GM13976 (cell line): Measurements from ENCODE around the gene APLNR.

Experiments used
- DNase-seq: peaks from one replicate; pipeline ENCODE4 v3.0.0; 2012; ENCODE audit warnings: low spot score
- in situ Hi-C: fragments of 300-500 bp; cut with MboI; formaldehyde crosslinking; loops from one replicate; pipeline ENCODE4 v1.12.0; 2022; ENCODE audit warnings: low sequenced_read_pairs, mixed read lengths, inconsistent platforms; ENCODE audit not compliant: unreplicated experiment
- TF ChIP-seq, protein P1 (sequence below): IDR thresholded peaks from 2 replicates; pipeline ENCODE4 v1.5.1; 2012; ENCODE audit warnings: borderline replicate concordance, mild to moderate bottlenecking; ENCODE audit not compliant: insufficient read depth; ENCODE audit errors: extremely low read depth, missing control alignments, control extremely low read depth

The APLNR gene

DNA sequence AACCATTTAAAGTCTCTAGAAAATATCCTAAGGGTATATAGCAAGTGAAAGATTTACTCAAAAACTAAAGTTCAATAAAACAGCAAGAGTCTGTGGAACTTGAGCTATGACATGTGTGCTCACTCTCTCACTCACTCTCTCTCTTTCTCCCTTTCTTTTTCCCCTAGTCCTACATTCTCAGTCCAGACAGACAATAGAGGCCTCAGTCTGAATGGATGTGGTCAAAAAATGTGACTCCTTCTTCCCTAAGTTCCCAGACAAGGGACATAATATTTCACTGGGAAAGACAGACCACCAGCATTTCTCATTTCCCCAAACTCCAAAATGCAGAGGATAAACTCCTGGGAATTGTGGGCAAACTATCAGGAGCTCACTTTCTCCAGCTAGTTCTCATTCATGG, 17.6 kb upstream of the APLNR start:
- TF ChIP-seq, protein P1, sequence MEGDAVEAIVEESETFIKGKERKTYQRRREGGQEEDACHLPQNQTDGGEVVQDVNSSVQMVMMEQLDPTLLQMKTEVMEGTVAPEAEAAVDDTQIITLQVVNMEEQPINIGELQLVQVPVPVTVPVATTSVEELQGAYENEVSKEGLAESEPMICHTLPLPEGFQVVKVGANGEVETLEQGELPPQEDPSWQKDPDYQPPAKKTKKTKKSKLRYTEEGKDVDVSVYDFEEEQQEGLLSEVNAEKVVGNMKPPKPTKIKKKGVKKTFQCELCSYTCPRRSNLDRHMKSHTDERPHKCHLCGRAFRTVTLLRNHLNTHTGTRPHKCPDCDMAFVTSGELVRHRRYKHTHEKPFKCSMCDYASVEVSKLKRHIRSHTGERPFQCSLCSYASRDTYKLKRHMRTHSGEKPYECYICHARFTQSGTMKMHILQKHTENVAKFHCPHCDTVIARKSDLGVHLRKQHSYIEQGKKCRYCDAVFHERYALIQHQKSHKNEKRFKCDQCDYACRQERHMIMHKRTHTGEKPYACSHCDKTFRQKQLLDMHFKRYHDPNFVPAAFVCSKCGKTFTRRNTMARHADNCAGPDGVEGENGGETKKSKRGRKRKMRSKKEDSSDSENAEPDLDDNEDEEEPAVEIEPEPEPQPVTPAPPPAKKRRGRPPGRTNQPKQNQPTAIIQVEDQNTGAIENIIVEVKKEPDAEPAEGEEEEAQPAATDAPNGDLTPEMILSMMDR, result no peak
- in situ Hi-C loops, result loop anchor here (10.0 kb wide), 1 partner anchor 410 kb away; no protein-coding TSS in a partner anchor
- DNase-seq, result no peak

DNA sequence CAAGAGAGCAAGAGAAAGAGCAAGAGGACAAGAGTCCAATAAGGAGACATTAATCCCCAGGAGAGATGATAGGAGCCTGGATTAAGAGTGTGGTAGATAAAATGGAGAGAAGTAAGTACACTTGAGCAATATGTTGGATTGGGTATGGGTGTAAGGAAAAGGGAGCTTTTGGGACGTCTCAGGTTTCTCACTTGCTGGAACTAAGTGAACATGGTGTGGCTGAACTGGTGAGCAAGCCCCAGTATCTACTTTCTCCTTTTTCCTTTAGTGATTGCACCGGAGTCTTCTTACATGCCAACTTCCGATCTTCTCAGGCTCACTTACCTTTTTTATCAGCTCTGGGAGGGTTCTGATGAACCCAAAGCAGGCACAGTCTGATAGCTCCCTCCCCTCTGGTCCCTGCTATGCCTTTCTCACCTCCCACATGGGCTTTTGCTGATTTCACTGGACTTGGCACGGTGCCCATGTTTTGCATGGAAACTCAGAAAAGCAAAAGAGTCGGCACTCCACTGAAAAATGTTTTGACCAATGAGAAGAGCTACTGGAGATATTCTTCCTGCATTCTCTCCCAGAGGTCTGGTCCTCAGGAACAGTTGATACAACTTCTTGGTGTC, 14.5 kb upstream of the APLNR start:
- TF ChIP-seq, protein P1, result no peak
- in situ Hi-C loops, result loop anchor here (10.0 kb wide), 1 partner anchor 407 kb away; no protein-coding TSS in a partner anchor
- DNase-seq, result no peak

DNA sequence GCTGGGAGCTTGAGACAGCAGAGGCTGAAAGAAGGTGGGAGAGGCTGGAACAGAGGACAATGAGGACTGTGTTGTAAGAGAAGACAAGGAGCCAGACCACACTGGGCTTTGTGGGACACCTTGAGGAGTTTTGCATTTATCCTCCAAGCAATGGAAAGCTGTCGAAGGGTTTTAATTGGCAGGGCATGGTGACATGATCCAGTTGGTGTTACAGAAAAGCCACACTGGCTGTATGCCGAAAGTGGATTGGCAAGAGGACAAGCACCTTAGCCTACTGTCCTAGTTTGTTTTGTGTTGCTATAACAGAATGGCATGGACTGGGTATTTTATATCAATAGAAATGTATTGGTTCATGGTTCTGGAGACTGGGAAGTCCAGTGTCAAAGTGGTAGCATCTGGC, 14.0 kb upstream of the APLNR start:
- in situ Hi-C loops, result loop anchor here (10.0 kb wide), 1 partner anchor 406 kb away; no protein-coding TSS in a partner anchor

DNA sequence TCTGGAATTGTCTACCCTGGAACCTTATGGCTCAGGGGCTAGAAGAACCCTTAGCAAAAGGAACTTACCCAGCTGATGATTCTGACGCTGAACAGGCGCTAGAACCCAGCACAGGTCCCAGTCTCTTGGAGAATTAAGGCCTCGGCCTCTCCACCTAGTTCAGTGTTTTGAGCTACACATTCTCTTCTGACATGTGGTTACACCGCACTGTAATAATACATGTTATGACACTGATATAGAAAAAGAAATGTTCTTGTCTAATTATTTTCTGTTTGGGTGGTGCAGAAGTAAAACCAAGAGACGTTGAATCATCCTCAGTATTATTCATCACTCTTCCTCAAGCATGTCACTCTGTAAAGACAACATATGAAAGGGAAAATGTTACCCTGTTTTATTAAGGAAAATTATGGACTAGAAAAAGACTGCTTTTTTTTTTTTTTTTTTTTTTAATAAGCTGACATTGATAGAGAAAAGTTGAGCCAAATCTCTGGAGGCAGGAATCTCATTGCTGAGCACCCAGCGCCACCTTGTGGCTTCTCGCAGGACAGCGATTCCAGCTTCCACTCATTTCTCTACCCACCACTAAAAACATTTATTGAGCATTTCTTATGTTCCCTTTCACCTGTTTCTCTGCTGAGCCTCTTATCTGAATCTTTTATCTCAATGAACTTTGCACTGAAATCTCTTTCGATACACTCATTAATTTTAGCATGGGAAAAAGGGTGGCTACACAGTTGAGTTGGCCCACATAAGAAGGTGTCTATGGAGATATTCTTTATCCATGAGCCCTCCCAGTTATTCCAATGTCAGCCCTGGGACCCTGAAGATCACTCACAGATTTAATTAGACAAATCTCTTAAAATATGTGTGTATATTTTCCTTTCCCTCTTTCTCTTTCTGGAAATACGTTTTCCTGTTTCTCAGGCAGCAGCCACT, 12.6 kb upstream of the APLNR start:
- peak; percentile 57 for DNase-seq
- in situ Hi-C loops, result loop anchor here (10.0 to 25.0 kb wide), 2 partner anchors 137 to 405 kb away; no protein-coding TSS in a partner anchor
- TF ChIP-seq, protein P1, result peak; percentile 87

More for the DNA sequence above, 14.0 kb upstream of the APLNR start:
- TF ChIP-seq, protein P1, result no peak
- no peak for DNase-seq

DNA sequence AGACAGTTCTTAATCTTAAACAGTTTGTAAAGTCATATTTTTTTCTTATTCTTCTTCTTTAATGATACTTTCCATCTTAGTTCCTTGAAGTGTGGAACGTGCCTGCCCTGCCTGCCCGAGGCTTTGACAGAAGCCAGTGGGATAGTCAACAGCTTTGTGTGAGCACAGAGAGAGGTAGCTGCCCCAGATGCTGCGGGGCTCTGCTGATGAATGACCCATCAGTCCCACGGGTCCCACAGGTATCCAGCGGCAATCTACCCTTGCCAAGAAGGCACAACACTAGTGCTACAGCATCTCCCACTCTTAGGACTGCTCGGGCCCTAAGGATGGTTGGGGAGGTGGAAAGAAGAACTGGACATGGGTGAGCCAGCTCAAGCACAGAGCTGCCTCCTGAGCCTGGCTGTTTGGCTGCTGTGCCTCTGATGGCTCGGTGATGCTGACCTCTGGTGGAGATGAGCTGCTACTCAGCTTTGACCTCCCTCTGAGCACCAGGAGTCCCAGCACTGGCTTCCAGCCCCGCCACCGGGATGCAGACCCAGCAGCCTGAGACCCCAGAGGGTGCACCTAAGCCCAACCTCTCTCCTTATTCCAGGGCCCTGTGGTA, 11.8 kb upstream of the APLNR start:
- in situ Hi-C loops, result loop anchor here (25.0 kb wide), 1 partner anchor 137 kb away; no protein-coding TSS in a partner anchor
- DNase-seq, result no peak
- TF ChIP-seq, protein P1, result peak; percentile 34

DNA sequence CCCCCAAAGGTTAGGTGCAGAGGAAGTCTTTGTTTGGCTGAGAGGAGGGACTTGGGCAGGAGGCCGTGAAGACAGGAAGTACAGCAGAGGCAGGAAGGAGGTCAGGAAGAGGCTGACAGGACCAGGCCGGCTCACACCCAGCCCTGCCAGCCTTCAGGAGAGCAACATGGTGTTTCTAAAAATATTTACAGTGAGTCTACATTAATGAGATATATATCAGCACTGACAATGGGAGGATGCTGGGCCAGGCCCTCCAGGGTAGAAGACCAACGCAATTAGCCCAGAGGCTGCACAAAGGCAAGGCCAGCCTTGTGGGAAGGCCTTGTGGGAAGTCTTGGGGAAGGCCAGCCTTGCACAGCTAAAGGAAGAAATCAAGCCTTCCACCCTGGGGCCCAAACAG, 7.9 kb upstream of the APLNR start:
- TF ChIP-seq, protein P1, result no peak
- DNase-seq, result no peak
- in situ Hi-C loops, result loop anchor here (25.0 kb wide), 1 partner anchor 133 kb away; no protein-coding TSS in a partner anchor
